GM20431 (cell line): Measurements from ENCODE around the gene C19orf47.
"Not testable (repeated sequence)": the region's sequence is repeated elsewhere in the genome, so short reads cannot be mapped to it uniquely, and the experiment has no call there.

ENCODE experiments used
- in situ Hi-C: fragments of 300-500 bp; cut with MseI, MboI; formaldehyde crosslinking; loops from one replicate; pipeline ENCODE4 v1.15.0; 2020; ENCODE audit warnings: low sequenced_read_pairs; ENCODE audit not compliant: unreplicated experiment

Gene C19orf47

DNA sequence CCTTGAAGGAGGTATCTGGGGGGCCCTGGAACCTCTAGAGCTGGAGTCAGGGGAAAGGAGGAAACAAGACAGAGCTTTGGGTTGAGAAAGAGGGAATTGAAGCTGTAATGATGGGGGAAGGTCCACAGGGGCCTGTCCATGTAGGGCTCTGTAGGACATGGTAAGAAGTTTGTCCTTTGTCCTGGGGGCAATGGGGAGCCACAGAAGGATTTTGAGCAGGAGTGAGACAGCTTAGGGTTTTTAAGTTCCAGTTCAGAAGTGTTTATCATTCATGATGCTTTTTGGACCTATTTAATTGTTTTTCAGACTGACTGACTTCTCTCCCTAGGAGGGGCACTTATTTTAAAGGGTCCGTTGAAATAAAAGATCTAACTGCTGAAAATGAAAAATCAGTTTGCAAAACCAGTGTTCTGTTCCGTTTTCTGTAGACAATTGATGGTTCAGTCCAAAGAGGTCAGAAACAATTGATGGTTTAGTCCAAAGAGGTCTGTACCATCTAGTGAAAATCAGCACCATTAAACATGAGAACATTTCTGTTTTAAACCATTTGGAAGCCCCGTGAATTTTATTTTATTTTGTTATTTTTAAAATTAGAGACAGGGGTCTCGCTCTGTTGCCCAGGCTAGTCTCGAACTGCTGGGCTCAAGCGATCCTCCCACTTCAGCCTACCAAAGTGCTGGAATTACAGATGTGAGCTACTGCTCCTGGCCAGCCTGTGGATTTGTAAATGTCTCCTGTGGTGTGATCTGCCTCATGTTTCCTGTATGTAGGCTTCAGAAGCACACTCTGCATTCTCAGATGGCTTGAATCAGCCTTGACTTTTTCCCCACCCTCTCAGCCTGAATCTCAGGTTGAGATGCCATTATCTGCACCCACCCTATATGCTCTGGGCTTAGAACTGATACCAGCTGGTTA is 8.7 kb upstream of the C19orf47 start:
- in situ Hi-C loops, result no loop called here

DNA sequence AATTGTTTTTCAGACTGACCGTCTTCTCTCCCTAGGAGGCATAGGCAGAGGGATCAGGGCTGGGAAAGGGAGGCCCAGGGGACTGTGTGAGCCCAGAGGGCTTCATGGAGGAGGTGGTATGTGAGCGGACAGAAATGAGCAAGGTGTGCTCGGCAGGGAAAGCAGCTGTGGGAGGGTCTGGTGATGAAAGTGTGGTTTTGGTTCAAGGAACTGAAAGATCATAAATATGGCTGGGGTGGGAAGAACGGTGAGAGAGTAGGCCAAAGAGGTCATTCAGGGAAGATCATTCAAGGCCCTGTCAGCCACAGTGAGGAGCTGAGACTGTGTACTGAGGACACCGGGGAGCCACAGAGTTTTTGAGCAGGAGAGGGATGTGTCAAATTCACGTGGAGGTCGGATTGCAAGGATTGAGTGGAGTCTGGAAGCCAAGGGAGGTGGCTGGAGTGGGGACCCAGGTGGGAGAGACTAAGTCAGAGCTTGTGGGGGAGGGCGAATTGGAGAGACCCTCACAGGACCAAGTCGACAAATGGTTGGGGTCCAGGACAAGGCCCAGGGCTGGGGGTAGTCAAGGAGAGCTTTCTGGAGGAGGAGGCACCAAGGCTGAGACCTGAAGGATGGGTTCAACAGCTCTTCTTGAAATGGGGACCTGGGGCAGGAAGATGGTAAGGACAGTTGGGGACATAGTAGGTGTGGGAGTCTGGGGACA is 7.9 kb upstream of the C19orf47 start:
- in situ Hi-C loops, result no loop called here

GRCh38 chr19:40348961-40349507 is 837 bp upstream of the C19orf47 start:
- in situ Hi-C loops, result no loop called here

DNA sequence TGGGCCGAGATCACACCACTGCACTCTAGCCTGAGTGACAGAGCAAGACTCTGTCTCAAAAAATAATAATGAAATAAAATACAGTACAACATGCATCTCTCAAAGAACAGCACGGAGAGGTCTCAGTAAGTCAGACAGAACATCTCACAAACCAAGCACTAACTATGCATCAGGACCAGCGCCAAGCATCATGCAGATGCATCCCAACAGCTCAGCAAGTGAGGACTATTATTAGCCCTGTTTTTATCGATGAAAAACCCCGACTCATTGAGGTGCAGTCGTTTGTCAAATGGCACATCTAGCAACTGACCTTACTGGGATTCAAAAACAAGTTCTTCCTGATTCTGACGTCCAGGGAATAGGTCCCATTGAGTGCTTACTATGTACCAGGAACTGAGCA is 3.8 kb downstream of the C19orf47 start:
- in situ Hi-C loops, result no loop called here

GRCh38 chr19:40342644-40343311 is 5.4 kb downstream of the C19orf47 start:
- in situ Hi-C loops, result no loop called here

- in situ Hi-C loops, result no loop called here
Observed at GRCh38 chr19:40341601-40342482, 6.4 kb downstream of the C19orf47 start.

DNA sequence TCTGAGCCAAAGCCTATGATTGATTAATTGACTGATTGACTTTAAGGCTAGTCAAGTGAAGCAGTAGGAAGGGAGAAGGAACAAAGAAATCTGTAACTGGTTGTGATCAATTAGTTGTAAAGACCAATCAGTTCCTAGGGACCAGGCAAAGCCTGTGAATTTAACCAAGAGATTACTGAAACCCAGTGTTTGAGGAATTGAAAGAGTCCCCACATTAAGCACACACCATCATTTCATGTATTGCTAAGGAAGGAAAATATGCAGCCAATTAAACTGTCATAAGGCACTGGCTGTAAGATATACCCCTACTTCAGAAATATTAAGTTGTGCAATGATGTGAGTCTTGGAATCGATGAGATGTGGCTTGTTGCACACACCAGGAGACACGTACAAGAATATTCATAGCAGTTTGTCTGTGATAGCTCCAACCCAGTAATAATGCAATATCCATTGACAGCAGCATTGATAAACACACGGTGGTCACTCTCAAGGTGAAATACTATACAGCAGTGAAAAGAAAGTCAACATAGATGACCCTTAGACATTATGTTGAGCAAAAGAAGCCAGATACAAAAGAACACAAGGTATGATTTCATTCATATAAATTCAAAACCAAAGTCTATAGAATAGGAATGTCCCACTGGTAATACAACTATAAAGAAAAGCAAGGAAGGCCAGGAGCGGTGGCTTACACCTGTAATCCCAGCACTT is 9.0 kb downstream of the C19orf47 start:
- in situ Hi-C loops, result no loop called here

- in situ Hi-C loops, result no loop called here
Observed at GRCh38 chr19:40337594-40337993, 10.6 kb downstream of the C19orf47 start.

GRCh38 chr19:40337107-40337506 is 11.1 kb downstream of the C19orf47 start:
- in situ Hi-C loops, result no loop called here

DNA sequence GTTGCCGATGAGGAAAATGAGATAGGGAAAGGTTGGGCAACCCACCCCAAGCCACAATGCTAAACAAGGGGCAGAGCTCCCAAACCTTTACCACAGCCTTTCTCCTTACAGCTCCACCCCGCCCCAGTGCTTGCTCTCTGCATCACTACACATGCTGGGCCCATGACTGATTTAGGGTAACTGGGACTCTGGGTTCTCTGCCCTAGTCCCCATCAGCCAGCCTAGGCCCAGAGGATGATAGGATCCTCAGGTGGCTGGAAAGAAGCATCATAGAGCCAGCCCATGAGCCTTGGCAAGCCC is 11.6 kb downstream of the C19orf47 start:
- in situ Hi-C loops, result no loop called here

DNA sequence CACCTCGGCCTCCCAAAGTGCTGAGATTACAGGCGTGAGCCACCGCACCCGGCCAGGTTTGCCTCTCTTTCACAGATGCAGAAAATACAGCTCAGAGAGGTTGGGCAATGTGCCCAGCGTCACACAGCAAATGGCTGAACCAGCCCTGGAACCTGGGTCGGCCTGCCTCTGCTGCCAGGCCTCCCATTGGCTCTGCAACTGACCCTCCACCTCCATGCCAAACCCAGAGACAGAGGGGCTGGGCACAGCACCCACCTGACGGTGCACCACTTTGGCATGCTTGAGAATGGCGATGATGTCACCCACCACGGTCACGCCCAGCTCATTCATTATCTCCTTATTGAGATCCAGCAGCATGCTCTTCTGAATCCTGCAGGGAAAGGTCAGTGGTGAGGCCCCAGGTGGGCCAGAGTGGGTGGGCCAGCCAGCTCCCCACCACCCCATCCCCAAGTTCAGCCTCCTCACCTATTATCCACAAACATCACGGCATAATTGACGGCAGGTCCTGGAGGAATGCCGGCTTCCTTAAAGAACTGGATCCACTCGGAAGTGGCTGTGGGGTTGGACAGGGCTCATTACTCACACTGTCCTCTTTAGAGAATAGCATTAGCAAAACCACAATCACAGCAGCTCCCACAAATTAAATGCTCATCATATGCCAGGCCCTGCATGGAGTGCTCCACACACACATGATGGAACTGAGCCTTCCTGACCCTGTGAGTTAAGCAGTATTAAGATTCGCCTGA is 12.2 kb downstream of the C19orf47 start:
- in situ Hi-C loops, result no loop called here

GRCh38 chr19:40335101-40335500 is 13.1 kb downstream of the C19orf47 start:
- in situ Hi-C loops, result no loop called here

DNA sequence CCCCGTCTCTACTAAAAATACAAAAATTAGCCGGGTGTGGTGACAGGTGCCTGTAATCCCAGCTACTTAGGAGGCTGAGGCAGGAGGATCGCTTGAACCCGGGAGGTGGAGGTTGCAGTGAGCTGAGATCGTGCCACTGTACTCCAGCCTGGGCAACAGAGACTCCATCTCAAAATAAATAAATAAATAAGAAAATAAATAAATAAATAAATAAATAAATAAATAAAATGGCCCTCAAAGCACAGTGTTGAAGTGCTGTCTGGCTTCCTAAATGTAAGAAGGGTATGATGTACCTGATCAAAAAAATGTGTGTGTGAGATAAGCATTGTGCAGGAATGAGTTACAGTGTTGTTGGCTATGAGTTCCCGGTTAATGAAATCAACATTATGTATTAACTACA is 15.1 kb downstream of the C19orf47 start:
- in situ Hi-C loops, result not testable (repeated sequence)

DNA sequence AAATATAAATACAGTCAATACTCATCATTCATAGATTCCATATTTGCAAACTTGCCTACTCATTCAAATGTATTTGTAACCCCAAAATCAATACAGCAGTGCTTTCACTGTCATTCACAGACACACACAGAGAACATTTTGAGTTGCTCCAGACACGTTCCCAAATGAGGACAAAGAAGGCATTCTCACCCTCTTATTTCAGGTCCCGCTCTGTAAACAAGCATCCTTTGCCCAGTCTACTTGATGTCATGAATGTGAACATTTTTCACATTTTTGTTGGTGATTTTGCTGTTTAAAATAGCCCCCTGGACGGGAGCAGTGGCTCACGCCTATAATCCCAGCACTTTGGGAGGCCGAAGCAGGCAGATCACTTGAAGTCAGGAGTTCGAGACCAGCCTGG is 15.5 kb downstream of the C19orf47 start:
- in situ Hi-C loops, result no loop called here

- in situ Hi-C loops, result no loop called here
Observed at GRCh38 chr19:40331052-40331451, 17.1 kb downstream of the C19orf47 start.

GRCh38 chr19:40326201-40326600 is 22.0 kb downstream of the C19orf47 start:
- in situ Hi-C loops, result no loop called here

DNA sequence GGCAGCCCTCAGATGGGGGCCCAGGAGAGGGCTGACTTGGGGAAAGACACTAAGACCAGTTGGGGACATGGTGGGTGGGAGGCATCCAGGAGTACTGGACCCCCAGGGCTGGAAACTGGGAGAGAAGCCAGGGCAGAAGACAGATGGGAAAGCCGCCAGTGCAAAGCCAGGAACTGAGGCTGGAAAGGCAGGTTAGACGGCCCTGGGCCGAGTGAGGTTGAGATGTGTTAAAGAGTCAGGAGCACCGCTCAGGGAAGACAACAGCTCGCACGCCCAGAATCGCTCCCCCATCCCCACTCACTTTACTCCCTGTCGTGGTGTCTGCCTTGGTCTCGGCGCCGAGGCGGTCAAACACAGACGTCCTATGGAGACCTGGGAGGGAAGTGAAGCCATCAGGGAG is 24.5 kb downstream of the C19orf47 start:
- in situ Hi-C loops, result no loop called here

GRCh38 chr19:40322951-40323615 is 25.1 kb downstream of the C19orf47 start:
- in situ Hi-C loops, result no loop called here
